PC-3 (cell line): ENCODE results near the gene LRPPRC. TPM values are rescaled to one million over a fixed set of nuclear protein-coding genes. Genes with fewer than 3 reads are reported as not detected.

Experiments used
- ATAC-seq: fragments of 200-7000 bp; cut with Tn5 transposase; 2 replicates; pipeline ENCODE4 v1.9.1; 2020; ENCODE audit warnings: mild to moderate bottlenecking, moderate library complexity
- BruUV-seq: library from RNA; stranded (reverse); fragments of 400-500 nt; replicated peaks from 2 replicates; lab custom pipeline; 2021; lab: Mats Ljungman, UMichigan
- CTCF ChIA-PET: fragments of 300-600 bp; sonication (Branson Sonifier 250); formaldehyde crosslinking; loops from one replicate; lab custom pipeline; 2022; ENCODE audit warnings: antibody characterized with exemption; lab: Charles Lee
- POLR2A ChIA-PET: fragments of 300-600 bp; sonication (Branson Sonifier 250); formaldehyde crosslinking; loops from one replicate; lab custom pipeline; 2022; ENCODE audit warnings: antibody characterized with exemption; ENCODE audit not compliant: unreplicated experiment; lab: Charles Lee
- DNase-seq: peaks from one replicate; pipeline ENCODE4 v3.0.0-alpha.2; 2015
- H2AFZ ChIP-seq: fragments of 300-600 bp; sonication (generic); 2 replicates; pipeline ENCODE4 v1.6.0; 2016; ENCODE audit warnings: antibody characterized with exemption, low read length
- H3F3A ChIP-seq: fragments of 300-600 bp; sonication (generic); one replicate; pipeline ENCODE4 v1.6.0; 2017; ENCODE audit warnings: antibody characterized with exemption, low read length, control low read depth, mild to moderate bottlenecking; ENCODE audit not compliant: unreplicated experiment
- H3K27ac ChIP-seq: fragments of 300-600 bp; sonication (generic); 2 replicates; pipeline ENCODE4 v1.5.1; 2016; ENCODE audit warnings: mild to moderate bottlenecking, low read length
- H3K27me3 ChIP-seq: fragments of 300-600 bp; sonication (generic); 2 replicates; pipeline ENCODE4 v1.6.1; 2016; ENCODE audit warnings: low read length, mixed read lengths
- H3K36me3 ChIP-seq: fragments of 300-600 bp; sonication (generic); 2 replicates; pipeline ENCODE4 v1.6.1; 2016; ENCODE audit warnings: low read depth, mixed run types, low read length, mixed read lengths
- H3K4me1 ChIP-seq: fragments of 300-600 bp; sonication (generic); 2 replicates; pipeline ENCODE4 v1.5.1; 2016; ENCODE audit warnings: low read length; ENCODE audit not compliant: insufficient read depth
- H3K4me2 ChIP-seq: fragments of 300-600 bp; sonication (generic); 2 replicates; pipeline ENCODE4 v1.6.0; 2016; ENCODE audit warnings: low read length
- H3K4me3 ChIP-seq: fragments of 300-600 bp; sonication (generic); 2 replicates; pipeline ENCODE4 v1.5.1; 2016; ENCODE audit warnings: mild to moderate bottlenecking, low read length, mixed read lengths
- H3K79me2 ChIP-seq: fragments of 300-600 bp; sonication (generic); 2 replicates; pipeline ENCODE4 v1.6.1; 2017; ENCODE audit warnings: low read length, mixed read lengths
- H3K9ac ChIP-seq: fragments of 300-600 bp; sonication (generic); 2 replicates; pipeline ENCODE4 v1.6.0; 2016; ENCODE audit warnings: mild to moderate bottlenecking, low read length
- H3K9me2 ChIP-seq: fragments of 300-600 bp; sonication (generic); replicated peaks from 2 replicates; pipeline ENCODE4 v1.6.1; 2016; ENCODE audit warnings: mixed run types, low read length, mixed read lengths
- H3K9me3 ChIP-seq: fragments of 300-600 bp; sonication (generic); 2 replicates; pipeline ENCODE4 v1.6.1; 2016; ENCODE audit warnings: low read length, mixed read lengths
- H4K20me1 ChIP-seq: fragments of 300-600 bp; sonication (generic); 2 replicates; pipeline ENCODE4 v1.6.1; 2016; ENCODE audit warnings: low read length, mixed read lengths
- CTCF ChIP-seq: fragments of 300-600 bp; sonication (generic); conservative IDR thresholded peaks from 2 replicates; pipeline ENCODE4 v1.5.1; 2017; ENCODE audit warnings: antibody characterized with exemption, low read depth, mild to moderate bottlenecking, low read length
- EZH2 ChIP-seq: fragments of 300-600 bp; sonication (generic); IDR thresholded peaks from one replicate; pipeline ENCODE4 v1.6.1; 2017; ENCODE audit warnings: antibody characterized with exemption, mild to moderate bottlenecking, low read length; ENCODE audit not compliant: unreplicated experiment
- EZH2phosphoT487 ChIP-seq: fragments of 300-600 bp; sonication (generic); IDR thresholded peaks from 2 replicates; pipeline ENCODE4 v1.6.1; 2018; ENCODE audit warnings: mild to moderate bottlenecking, antibody characterized with exemption, low read length, borderline replicate concordance
- intact Hi-C: fragments of 100-400 bp; cut with micrococcal nuclease; formaldehyde crosslinking; loops from 2 replicates; pipeline ENCODE4 v1.9.0; 2023
- total RNA-seq: library from RNA; depleted of rRNA; stranded (reverse); fragments of >200 nt; gene quantifications from 2 replicates; pipeline ENCODE4 v1.2.3, GENCODE V29; 2014

LRPPRC gene
- total RNA-seq, 1 experiment from 2014 or later, result 94.8 TPM

DNA sequence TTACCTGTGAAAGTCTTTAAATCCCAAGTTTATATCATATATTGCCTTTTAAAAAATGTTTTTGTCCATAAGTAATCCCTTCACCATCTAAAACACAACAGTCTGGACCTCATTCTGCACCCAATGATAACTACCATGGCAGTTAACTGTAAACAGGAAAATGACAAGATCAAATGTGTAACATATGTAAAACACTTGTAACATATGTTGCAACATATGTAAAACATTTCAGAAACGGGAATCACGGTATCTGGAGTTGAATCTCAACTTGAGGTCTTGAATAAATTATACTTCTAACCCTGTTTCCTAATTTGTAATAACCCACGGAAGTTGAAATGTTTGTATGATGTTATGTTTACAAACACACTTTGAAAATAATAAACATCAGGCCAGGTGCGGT, 6.2 kb downstream of the LRPPRC start:
- Histone ChIP-seq H4K20me1 (peaks cover 67% of the 10 kb centered on the region), H3K4me1 (peaks cover 11% of the 10 kb centered on the region), H3K9me3 (no peaks in the 10 kb centered on the region), H3K4me2 (no peak overlapping the region), H3K27me3 (no peaks in the 10 kb centered on the region), H3K4me3 (no peak overlapping the region), H3K9ac (no peak overlapping the region), H3K36me3 (peaks cover 54% of the 10 kb centered on the region), H3F3A (no peaks in the 10 kb centered on the region), H3K9me2 (no peaks in the 10 kb centered on the region), H3K79me2 (peaks cover 99% of the 10 kb centered on the region), H3K27ac (no peak overlapping the region), H2AFZ (no peak overlapping the region)
- POLR2A ChIA-PET, result no interaction called here
- BruUV-seq, result no TSS peak
- TF ChIP-seq EZH2 (no peak), EZH2phosphoT487 (no peak), CTCF (no peak)
- CTCF ChIA-PET, result no interaction called here
- ATAC-seq (no peak), DNase-seq (no peak)
- intact Hi-C loops, result no loop called here

DNA sequence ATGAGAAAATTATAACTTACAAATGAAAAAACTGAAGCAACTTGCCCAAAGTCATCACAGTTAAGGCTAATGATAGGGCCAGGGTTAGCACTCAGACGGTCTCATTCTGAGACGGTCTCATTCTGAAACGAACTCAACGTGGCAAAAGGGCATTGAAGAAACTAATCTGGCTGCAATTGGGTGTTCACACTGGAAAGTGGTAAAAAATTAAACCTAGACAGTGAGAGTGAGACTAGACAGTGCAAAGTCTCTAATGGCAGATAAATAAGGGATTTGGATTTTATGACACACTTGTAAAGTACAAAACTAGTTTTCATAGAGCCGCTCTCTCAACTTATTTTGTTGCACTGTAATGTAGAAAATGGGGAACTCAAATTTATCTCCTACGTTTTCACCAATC, 9.2 kb downstream of the LRPPRC start:
- ATAC-seq (no peak), DNase-seq (no peak)
- Histone ChIP-seq H3K36me3 (peaks cover 34% of the 10 kb centered on the region), H3K27me3 (no peaks in the 10 kb centered on the region), H3K79me2 (peaks cover 96% of the 10 kb centered on the region), H3K4me1 (no peaks in the 10 kb centered on the region), H3K9me3 (no peaks in the 10 kb centered on the region), H4K20me1 (peaks cover 56% of the 10 kb centered on the region), H3K4me3 (no peak overlapping the region), H3F3A (no peaks in the 10 kb centered on the region), H3K9ac (no peak overlapping the region), H2AFZ (no peak overlapping the region), H3K27ac (no peak overlapping the region), H3K9me2 (no peaks in the 10 kb centered on the region), H3K4me2 (no peak overlapping the region)
- no TSS peak for BruUV-seq
- CTCF ChIA-PET, result no interaction called here
- POLR2A ChIA-PET, result no interaction called here
- intact Hi-C loops, result no loop called here
- no peak for TF ChIP-seq CTCF
- TF ChIP-seq EZH2, result no peak
- TF ChIP-seq EZH2phosphoT487, result no peak

DNA sequence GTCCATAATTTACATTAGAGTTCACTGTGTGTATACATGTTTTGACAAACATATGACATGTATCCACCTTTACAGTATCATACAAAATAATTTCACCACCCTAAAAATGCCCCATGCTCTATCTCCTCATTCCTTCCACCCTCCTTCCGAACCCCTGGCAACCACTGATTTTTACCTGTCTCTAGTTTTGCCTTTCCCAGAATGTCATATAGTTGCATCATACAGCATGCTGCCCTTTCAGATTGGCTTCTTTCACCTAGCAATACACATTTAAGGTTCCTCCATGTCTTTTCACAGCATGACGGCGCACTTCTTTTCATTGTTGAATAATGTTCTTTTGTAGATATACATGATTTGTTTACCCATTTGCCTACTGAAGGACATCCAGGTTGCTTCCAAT, 10.4 kb downstream of the LRPPRC start:
- H3K27ac ChIP-seq, result no peak overlapping the region
- POLR2A ChIA-PET, result no interaction called here

More for the DNA sequence above, 10.4 kb downstream of the LRPPRC start:
- no peaks in the 10 kb centered on the region for H3K27me3 ChIP-seq
- H3K4me3 ChIP-seq, result no peak overlapping the region
- H3K9me3 ChIP-seq, result no peaks in the 10 kb centered on the region
- peaks cover 39% of the 10 kb centered on the region for H3K36me3 ChIP-seq
- CTCF ChIA-PET, result no interaction called here
- H3K4me1 ChIP-seq, result no peaks in the 10 kb centered on the region
- TF ChIP-seq EZH2phosphoT487, result no peak
- TF ChIP-seq EZH2, result no peak
- no peak for TF ChIP-seq CTCF
- no peak overlapping the region for H3K9ac ChIP-seq
- peaks cover 46% of the 10 kb centered on the region for H4K20me1 ChIP-seq
- no peak for DNase-seq
- H3K79me2 ChIP-seq, result peaks cover 92% of the 10 kb centered on the region
- no peak overlapping the region for H2AFZ ChIP-seq
- H3F3A ChIP-seq, result no peaks in the 10 kb centered on the region
- BruUV-seq, result no TSS peak
- ATAC-seq, result no peak
- no peaks in the 10 kb centered on the region for H3K9me2 ChIP-seq
- intact Hi-C loops, result no loop called here
- no peak overlapping the region for H3K4me2 ChIP-seq
